Measurements from ENCODE around the gene CPNE9.
A peak's percentile ranks its signal among the peaks of the same experiment; 100 is the strongest.

CPNE9 gene

DNA sequence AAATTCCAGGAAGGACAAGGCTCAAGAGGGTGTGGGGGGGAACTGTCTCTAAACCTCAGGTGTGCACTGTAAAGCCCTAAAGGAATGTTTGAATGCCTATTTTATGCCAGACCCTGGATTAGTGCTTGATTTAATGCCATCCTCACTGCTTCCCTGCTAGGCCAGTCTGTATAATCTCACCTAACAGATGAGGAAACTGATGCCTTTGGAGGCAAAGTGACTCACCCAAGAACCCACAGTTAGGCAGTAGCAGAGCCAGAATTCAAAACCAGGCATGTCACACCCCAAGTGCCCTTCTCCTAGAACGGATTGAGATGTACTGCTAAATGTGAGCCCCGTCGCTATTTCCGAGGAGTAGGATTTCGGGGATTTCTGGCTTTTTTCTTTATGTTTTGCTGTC is 58.3 kb downstream of the CPNE9 start:
- H3K36me3 Mint-ChIP-seq (ENCODE audit: low read depth): peaks cover 37% of the 10 kb centered on the region
- TF ChIP-seq CTCF (IDR thresholded peaks at IDR 0.05; ENCODE audit: unreplicated experiment in 3 of 3): no peak
- H3K27ac Mint-ChIP-seq: no peak overlapping the region
- H3K9me3 Mint-ChIP-seq: no peaks in the 10 kb centered on the region
- H3K27me3 Mint-ChIP-seq (ENCODE audit: low read depth): no peaks in the 10 kb centered on the region
- no peaks in the 10 kb centered on the region for H3K4me1 Mint-ChIP-seq
- no peak overlapping the region for H3K4me3 Mint-ChIP-seq

DNA sequence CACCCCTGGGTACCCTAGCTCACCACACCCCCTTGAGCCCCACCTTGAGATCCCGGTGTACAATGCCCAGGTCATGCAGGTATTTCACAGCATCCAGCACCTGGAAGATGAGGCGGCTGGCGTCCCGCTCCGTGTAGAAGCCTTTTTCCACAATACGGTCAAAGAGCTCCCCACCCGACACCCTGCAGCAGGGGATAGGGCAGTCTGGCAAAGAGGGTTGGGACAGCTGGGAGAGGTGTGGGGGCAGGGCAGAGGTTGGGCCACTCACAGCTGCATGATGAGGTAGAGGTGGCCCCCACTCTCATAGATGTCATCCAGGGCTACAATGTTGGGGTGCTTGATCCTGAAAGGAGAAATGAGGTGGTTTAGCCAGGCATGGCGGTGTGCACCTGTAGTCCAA is 59.2 kb downstream of the CPNE9 start:
- no peak overlapping the region for H3K4me3 Mint-ChIP-seq
- H3K9me3 Mint-ChIP-seq: no peaks in the 10 kb centered on the region
- H3K36me3 Mint-ChIP-seq (ENCODE audit: low read depth): peaks cover 34% of the 10 kb centered on the region
- no peak overlapping the region for H3K27ac Mint-ChIP-seq
- H3K27me3 Mint-ChIP-seq (ENCODE audit: low read depth): no peaks in the 10 kb centered on the region
- no peak for TF ChIP-seq CTCF (IDR thresholded peaks at IDR 0.05; ENCODE audit: unreplicated experiment in 3 of 3)
- H3K4me1 Mint-ChIP-seq: peaks cover 7% of the 10 kb centered on the region

- no peak for TF ChIP-seq CTCF (IDR thresholded peaks at IDR 0.05; ENCODE audit: unreplicated experiment in 3 of 3)
- no peak overlapping the region for H3K27ac Mint-ChIP-seq
- no peaks in the 10 kb centered on the region for H3K27me3 Mint-ChIP-seq (ENCODE audit: low read depth)
- peaks cover 8% of the 10 kb centered on the region for H3K36me3 Mint-ChIP-seq (ENCODE audit: low read depth)
- H3K9me3 Mint-ChIP-seq: no peaks in the 10 kb centered on the region
- peaks cover 24% of the 10 kb centered on the region for H3K4me1 Mint-ChIP-seq
- no peak overlapping the region for H3K4me3 Mint-ChIP-seq
These were observed 62.2 kb downstream of the CPNE9 start for GRCh38 chr3:9765865-9766264.

DNA sequence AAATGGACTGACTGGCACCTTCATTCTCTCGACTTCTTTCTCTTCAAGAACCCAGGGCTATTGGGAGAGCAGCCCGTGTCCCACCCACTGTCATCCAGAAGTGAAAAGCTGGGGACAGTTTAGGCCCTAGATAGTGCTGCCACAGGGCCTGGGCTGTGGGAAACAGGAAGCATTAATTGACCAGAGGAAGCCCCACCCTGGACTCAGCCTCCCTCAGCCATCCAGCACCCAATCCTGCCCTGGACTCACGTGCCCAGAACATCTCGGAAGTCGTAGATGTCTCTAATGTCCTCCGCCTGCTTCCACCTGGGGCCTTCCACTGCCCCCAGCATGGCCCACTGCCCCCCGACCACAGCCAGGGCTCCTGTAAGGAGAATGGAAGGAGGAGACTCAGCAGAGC is 63.8 kb downstream of the CPNE9 start:
- peaks cover 3% of the 10 kb centered on the region for H3K36me3 Mint-ChIP-seq (ENCODE audit: low read depth)
- peaks cover 31% of the 10 kb centered on the region for H3K4me1 Mint-ChIP-seq
- H3K27ac Mint-ChIP-seq: peak overlapping the region in 2 of 3 experiments; percentile 33 to 53
- peak overlapping the region in 2 of 3 experiments; percentile 18 to 87 for H3K4me3 Mint-ChIP-seq
- no peaks in the 10 kb centered on the region for H3K27me3 Mint-ChIP-seq (ENCODE audit: low read depth)
- no peaks in the 10 kb centered on the region for H3K9me3 Mint-ChIP-seq
- TF ChIP-seq CTCF (IDR thresholded peaks at IDR 0.05; ENCODE audit: unreplicated experiment in 3 of 3): no peak

DNA sequence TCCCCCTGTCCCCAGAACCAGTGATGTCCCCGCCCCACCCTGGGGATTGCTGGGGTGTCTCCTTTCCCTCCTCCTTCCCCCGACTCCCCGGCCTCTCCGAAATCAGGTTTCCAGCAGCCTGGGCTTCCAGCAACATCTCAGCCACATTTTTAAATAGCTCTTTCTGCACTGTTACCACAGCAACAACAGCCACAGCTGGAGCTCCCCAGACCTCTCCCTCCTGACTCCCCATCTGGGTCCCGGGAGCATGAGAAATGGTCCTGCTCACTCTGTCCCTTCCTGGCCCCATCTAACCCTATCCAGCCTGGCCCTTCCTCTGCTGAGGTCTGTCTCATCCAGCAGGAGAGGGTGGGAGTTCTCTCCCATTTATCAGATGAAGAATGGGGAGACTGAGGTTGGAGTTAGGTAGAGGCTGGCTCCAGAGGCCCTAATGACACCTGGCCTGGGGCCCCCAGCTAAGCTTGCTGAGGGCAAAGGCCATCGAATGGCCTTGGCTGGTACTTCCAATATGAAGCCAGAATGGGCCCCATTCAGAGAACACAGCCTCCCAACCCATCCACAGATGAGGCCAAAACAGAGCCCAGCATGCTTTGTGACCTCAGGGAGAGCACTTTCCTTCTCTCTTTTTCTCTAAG is 64.6 kb downstream of the CPNE9 start:
- TF ChIP-seq CTCF (IDR thresholded peaks at IDR 0.05; ENCODE audit: unreplicated experiment in 3 of 3): no peak
- Mint-ChIP-seq H3K27ac (peak overlapping the region in 2 of 3 experiments; percentile 33 to 95), H3K27me3 (ENCODE audit: low read depth) (no peaks in the 10 kb centered on the region), H3K9me3 (no peaks in the 10 kb centered on the region), H3K36me3 (ENCODE audit: low read depth) (peaks cover 3% of the 10 kb centered on the region), H3K4me3 (peak overlapping the region; percentile 74 to 87 (median 85)), H3K4me1 (peaks cover 36% of the 10 kb centered on the region)

DNA sequence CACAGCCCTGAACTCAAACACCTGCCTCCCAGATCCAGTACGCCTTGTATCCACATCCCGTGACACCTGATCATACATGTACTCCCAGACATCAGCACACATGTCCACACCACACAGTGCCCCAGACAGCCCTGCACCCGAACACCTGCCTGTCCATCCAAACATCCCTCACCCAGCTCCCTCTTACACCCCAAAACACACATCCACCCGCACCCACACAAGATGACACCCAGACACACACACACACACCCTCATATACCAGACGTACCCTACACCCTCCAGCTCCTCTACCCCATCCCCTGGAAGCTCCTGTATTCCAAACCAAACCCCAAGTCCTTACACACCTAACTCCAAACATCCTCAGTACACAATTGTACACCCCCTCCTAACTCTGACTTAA is 65.4 kb downstream of the CPNE9 start:
- H3K4me3 Mint-ChIP-seq: peak overlapping the region; percentile 74 to 87 (median 85)
- peak overlapping the region in 2 of 3 experiments; percentile 39 to 95 for H3K27ac Mint-ChIP-seq
- no peaks in the 10 kb centered on the region for H3K9me3 Mint-ChIP-seq
- TF ChIP-seq CTCF (IDR thresholded peaks at IDR 0.05; ENCODE audit: unreplicated experiment in 3 of 3): no peak
- peaks cover 36% of the 10 kb centered on the region for H3K4me1 Mint-ChIP-seq
- no peaks in the 10 kb centered on the region for H3K27me3 Mint-ChIP-seq (ENCODE audit: low read depth)
- H3K36me3 Mint-ChIP-seq (ENCODE audit: low read depth): peaks cover 3% of the 10 kb centered on the region
